HG03439 (cell line): ENCODE data around the gene ZNF366.

Experiments used
- ATAC-seq: cut with Tn5 transposase; IDR thresholded peaks from one replicate; pipeline ENCODE4 v1.9.1; 2021; ENCODE audit warnings: mild to moderate bottlenecking, moderate library complexity; ENCODE audit not compliant: unreplicated experiment

The ZNF366 gene

GRCh38 chr5:72465601-72466563 lies 41.3 kb downstream of the ZNF366 start:
- peak; percentile 83 for ATAC-seq

GRCh38 chr5:72465066-72465465 lies 42.1 kb downstream of the ZNF366 start:
- ATAC-seq = peak; percentile 31

- no peak for ATAC-seq
Measured at GRCh38 chr5:72464071-72464470, 43.1 kb downstream of the ZNF366 start.

- ATAC-seq = no peak
Measured at GRCh38 chr5:72463449-72464052, 43.7 kb downstream of the ZNF366 start.

GRCh38 chr5:72460413-72460812 lies 46.8 kb downstream of the ZNF366 start:
- no peak for ATAC-seq

GRCh38 chr5:72459913-72460312 lies 47.3 kb downstream of the ZNF366 start:
- ATAC-seq = no peak

- ATAC-seq = no peak
Measured at GRCh38 chr5:72459089-72459661, 48.0 kb downstream of the ZNF366 start.

GRCh38 chr5:72458407-72458806 lies 48.8 kb downstream of the ZNF366 start:
- ATAC-seq = no peak

- no peak for ATAC-seq
Measured at GRCh38 chr5:72457491-72457890, 49.7 kb downstream of the ZNF366 start.

GRCh38 chr5:72456391-72457074 lies 50.7 kb downstream of the ZNF366 start:
- no peak for ATAC-seq

- ATAC-seq = no peak
Measured at GRCh38 chr5:72455476-72455875, 51.7 kb downstream of the ZNF366 start.

- no peak for ATAC-seq
Measured at GRCh38 chr5:72454996-72455395, 52.2 kb downstream of the ZNF366 start.

GRCh38 chr5:72453246-72453775 lies 53.9 kb downstream of the ZNF366 start:
- no peak for ATAC-seq

GRCh38 chr5:72452515-72453245 lies 54.5 kb downstream of the ZNF366 start:
- peak; percentile 18 for ATAC-seq

- peak; percentile 80 for ATAC-seq
Measured at GRCh38 chr5:72451741-72452505, 55.3 kb downstream of the ZNF366 start.

- ATAC-seq = no peak
Measured at GRCh38 chr5:72448368-72448767, 58.8 kb downstream of the ZNF366 start.

GRCh38 chr5:72447751-72448150 lies 59.5 kb downstream of the ZNF366 start:
- no peak for ATAC-seq

- ATAC-seq = no peak
Measured at GRCh38 chr5:72445969-72446368, 61.2 kb downstream of the ZNF366 start.

- ATAC-seq = no peak
Measured at GRCh38 chr5:72443883-72444282, 63.3 kb downstream of the ZNF366 start.
